SK-N-SH (cell line): Measurements from ENCODE around the gene ZMYND19. TPM values are rescaled to one million over a fixed set of nuclear protein-coding genes. Genes with fewer than 3 reads are reported as not detected.

Experiments
- CTCF ChIA-PET: fragments of 300-600, 350-600 bp; formaldehyde crosslinking; extraction: SDS; loops from one replicate; lab custom pipeline; 2021; lab: Yijun Ruan, JAX
- POLR2A ChIA-PET: fragments of 350-600 bp; sonication (Branson Sonifier 250); formaldehyde crosslinking; extraction: SDS; loops from one replicate; lab custom pipeline; 2020; ENCODE audit warnings: antibody characterized with exemption, inconsistent platforms; lab: Yijun Ruan, JAX
- DNase-seq: peaks from one replicate; pipeline ENCODE4 v3.0.0; 2012
- H2AFZ ChIP-seq: fragments of 200-600 bp; sonication (generic); 2 replicates; pipeline ENCODE4 v1.8.1; 2016; ENCODE audit warnings: antibody characterized with exemption, mild to moderate bottlenecking, low read depth
- H3F3A ChIP-seq: fragments of 200-600 bp; sonication (generic); replicated peaks from 2 replicates; pipeline ENCODE3; 2016; ENCODE audit warnings: antibody characterized with exemption, mild to moderate bottlenecking; ENCODE audit not compliant: insufficient read depth
- H3K27ac ChIP-seq, 2 experiments: fragments of 200-500 bp in 1 of 2; fragments of 200-600 bp in 1 of 2; sonication (Bioruptor generic) in 1 of 2; sonication (generic), shearing (Covaris generic) in 1 of 2; 2 replicates each; pipeline versions ENCODE4 v1.5.1 to v1.6.1; 2014 to 2016; ENCODE audit warnings: low read depth in 2 of 2, inconsistent platforms in 1 of 2, low read length in 1 of 2, mild to moderate bottlenecking in 1 of 2, mixed read lengths in 1 of 2
- H3K27me3 ChIP-seq: fragments of 200-600 bp; sonication (generic), shearing (Covaris generic); 2 replicates; pipeline ENCODE4 v1.6.1; 2016; ENCODE audit warnings: mixed run types; ENCODE audit not compliant: insufficient read depth
- H3K36me3 ChIP-seq, 2 experiments: fragments of 200-500 bp in 1 of 2; fragments of 200-600 bp in 1 of 2; sonication (Bioruptor generic) in 1 of 2; sonication (generic) in 1 of 2; replicated peaks in 1 of 2; 2 replicates each; pipeline versions ENCODE3 to v1.5.1; 2014 to 2016; ENCODE audit warnings: low read length in 1 of 2, mild to moderate bottlenecking in 1 of 2; ENCODE audit not compliant: insufficient read depth in 2 of 2, control insufficient read depth in 1 of 2
- H3K4me1 ChIP-seq, 2 experiments: fragments of 200-500 bp in 1 of 2; fragments of 200-600 bp in 1 of 2; sonication (Bioruptor generic) in 1 of 2; sonication (generic), shearing (Covaris generic) in 1 of 2; 2 replicates each; pipeline versions ENCODE4 v1.5.1 to v1.6.1; 2014 to 2016; ENCODE audit warnings: low read depth in 1 of 2, low read length in 1 of 2, mixed run types in 1 of 2; ENCODE audit not compliant: insufficient read depth in 2 of 2, control insufficient read depth in 1 of 2
- H3K4me2 ChIP-seq: fragments of 200-600 bp; sonication (generic), shearing (Covaris generic); 2 replicates; pipeline ENCODE4 v1.6.1; 2017; ENCODE audit warnings: mixed run types
- H3K4me3 ChIP-seq, 2 experiments: fragments of 200-500 bp in 1 of 2; fragments of 200-600 bp in 1 of 2; sonication (Bioruptor generic) in 1 of 2; sonication (generic), shearing (Covaris generic) in 1 of 2; 2 replicates each; pipeline versions ENCODE4 v1.5.1 to v1.8.1; 2014 to 2016; ENCODE audit warnings: low read depth in 2 of 2, inconsistent platforms in 1 of 2, low read length in 1 of 2, mild to moderate bottlenecking in 1 of 2, mixed read lengths in 1 of 2, moderate library complexity in 1 of 2
- H3K79me2 ChIP-seq: fragments of 200-600 bp; sonication (generic); 2 replicates; pipeline ENCODE4 v1.8.1; 2017; ENCODE audit warnings: mild to moderate bottlenecking; ENCODE audit not compliant: insufficient read depth
- H3K9ac ChIP-seq: fragments of 200-600 bp; sonication (generic); 2 replicates; pipeline ENCODE4 v1.6.1; 2017; ENCODE audit warnings: mixed run types
- H3K9me2 ChIP-seq: fragments of 200-600 bp; sonication (generic); 2 replicates; pipeline ENCODE4 v1.6.1; 2017; ENCODE audit warnings: mixed run types
- H3K9me3 ChIP-seq: fragments of 200-600 bp; sonication (generic); 2 replicates; pipeline ENCODE4 v1.6.1; 2017; ENCODE audit warnings: mixed run types, mild to moderate bottlenecking, moderate library complexity
- H4K20me1 ChIP-seq: fragments of 200-600 bp; sonication (generic); 2 replicates; pipeline ENCODE4 v1.6.1; 2017; ENCODE audit warnings: mild to moderate bottlenecking, mixed run types; ENCODE audit not compliant: insufficient read depth
- FOSL2 ChIP-seq: IDR thresholded peaks from 2 replicates; pipeline ENCODE4 v1.4.0; 2012; ENCODE audit warnings: low read depth, mild to moderate bottlenecking, moderate library complexity, borderline replicate concordance
- FOXJ3 ChIP-seq: sonication (generic); formaldehyde crosslinking; IDR thresholded peaks from 2 replicates; pipeline ENCODE4 v1.5.1; 2020; ENCODE audit warnings: mild to moderate bottlenecking, missing genetic modification reagents
- FOXM1 ChIP-seq: IDR thresholded peaks from 2 replicates; pipeline ENCODE4 v1.4.0; 2012; ENCODE audit warnings: low read depth, mild to moderate bottlenecking
- GABPA ChIP-seq: IDR thresholded peaks from 2 replicates; pipeline ENCODE4 v1.4.0; 2012; ENCODE audit warnings: low read depth, mild to moderate bottlenecking
- GATA2 ChIP-seq: sonication (generic); formaldehyde crosslinking; IDR thresholded peaks from 2 replicates; pipeline ENCODE4 v1.5.0; 2020; ENCODE audit warnings: mild to moderate bottlenecking, missing genetic modification reagents
- JUND ChIP-seq: IDR thresholded peaks from 2 replicates; pipeline ENCODE4 v1.4.0; 2012
- MXI1 ChIP-seq: IDR thresholded peaks from 2 replicates; pipeline ENCODE4 v1.6.1; 2012; ENCODE audit warnings: mild to moderate bottlenecking, low read depth, low read length, improper control_type of control experiment
- NFIC ChIP-seq: IDR thresholded peaks from 2 replicates; pipeline ENCODE4 v1.4.0; 2012; ENCODE audit warnings: borderline replicate concordance
- PBX3 ChIP-seq: IDR thresholded peaks from 2 replicates; pipeline ENCODE4; 2012
- RCOR1 ChIP-seq: fragments of 150-350 bp; IDR thresholded peaks from 2 replicates; pipeline ENCODE4 v1.6.1; 2017; ENCODE audit warnings: antibody characterized with exemption, low read length
- RFX5 ChIP-seq: IDR thresholded peaks from 2 replicates; pipeline ENCODE4 v1.6.1; 2012; ENCODE audit warnings: mild to moderate bottlenecking, improper control_type of control experiment, low read length
- SMC3 ChIP-seq: IDR thresholded peaks from 2 replicates; pipeline ENCODE4 v1.6.1; 2012; ENCODE audit warnings: low read depth, low read length, improper control_type of control experiment
- TAF1 ChIP-seq: IDR thresholded peaks from 2 replicates; pipeline ENCODE4 v1.6.1; 2012; ENCODE audit warnings: low read depth, mild to moderate bottlenecking, low read length, moderate library complexity, borderline replicate concordance
- TEAD4 ChIP-seq: IDR thresholded peaks from 2 replicates; pipeline ENCODE4 v1.4.0; 2012; ENCODE audit warnings: mild to moderate bottlenecking, borderline replicate concordance; ENCODE audit not compliant: insufficient read depth
- YY1 ChIP-seq: IDR thresholded peaks from 2 replicates; pipeline ENCODE4 v1.4.0; 2012; ENCODE audit warnings: low read depth, mild to moderate bottlenecking
- ZBTB33 ChIP-seq: IDR thresholded peaks from 2 replicates; pipeline ENCODE4 v1.4.0; 2012; ENCODE audit warnings: low read depth, borderline replicate concordance
- WGBS: methylation state at CpG from one replicate; pipeline ENCODE4 v1.1.6; 2017; ENCODE audit warnings: low lambda C conversion rate; 5-methylcytosine and 5-hydroxymethylcytosine counted together
- polyA plus RNA-seq, 3 experiments: library from polyadenylated mRNA; depleted of rRNA; stranded (reverse); fragments of >200 nt; gene quantifications; 2 replicates each; pipeline ENCODE4 v1.2.3, GENCODE V29; 2012
- TF ChIP-seq, protein P1 (sequence below): IDR thresholded peaks from 2 replicates; pipeline ENCODE4 v1.4.0; 2012; ENCODE audit warnings: low read depth
- TF ChIP-seq, protein P2 (sequence below): fragments of 150-350 bp; IDR thresholded peaks from 2 replicates; pipeline ENCODE4 v1.6.1; 2017; ENCODE audit warnings: antibody characterized with exemption, low read length, low read depth, borderline replicate concordance
- TF ChIP-seq, protein P3 (sequence below): fragments of 200-600 bp; sonication (generic); IDR thresholded peaks from 2 replicates; pipeline ENCODE4 v1.6.1; 2017; ENCODE audit warnings: antibody characterized with exemption, mild to moderate bottlenecking, moderate library complexity
- TF ChIP-seq, protein P4 (sequence below): IDR thresholded peaks from 2 replicates; pipeline ENCODE4 v1.4.0; 2012; ENCODE audit warnings: low read depth, borderline replicate concordance

The ZMYND19 gene
- polyA plus RNA-seq, 1 of the 3 experiments (the other 2 are of a cell fraction): 43.1 TPM

GRCh38 chr9:137604345-137605086, 14.2 kb upstream of the ZMYND19 start:
- no peaks in the 10 kb centered on the region for H3K9me3 ChIP-seq
- H3K36me3 ChIP-seq: no peaks in the 10 kb centered on the region
- no peak overlapping the region for H3K27ac ChIP-seq
- H3K4me1 ChIP-seq: peaks cover 0 to 17% of the 10 kb centered on the region in 2 experiments; a peak in 1 of 4 replicates
- H3K9me2 ChIP-seq: no peaks in the 10 kb centered on the region
- H3K4me2 ChIP-seq: peak overlapping the region; percentile 28; the same call in 1 of the 2 replicates
- TF ChIP-seq FOXM1: no peak
- TF ChIP-seq RFX5: no peak
- TF ChIP-seq, protein P1, sequence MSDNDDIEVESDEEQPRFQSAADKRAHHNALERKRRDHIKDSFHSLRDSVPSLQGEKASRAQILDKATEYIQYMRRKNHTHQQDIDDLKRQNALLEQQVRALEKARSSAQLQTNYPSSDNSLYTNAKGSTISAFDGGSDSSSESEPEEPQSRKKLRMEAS: no peak
- H3K9ac ChIP-seq: no peak overlapping the region
- peaks cover 28% of the 10 kb centered on the region; the same call in 1 of the 2 replicates for H3K79me2 ChIP-seq
- POLR2A ChIA-PET: interaction anchor here (1.0 kb wide), 1 partner anchor 13 kb away, joined by 3 read pairs; no protein-coding TSS in a partner anchor
- H3K4me3 ChIP-seq: peak overlapping the region in 1 of 2 experiments; percentile 41; a peak in 2 of 4 replicates
- no peak for DNase-seq
- H4K20me1 ChIP-seq: no peaks in the 10 kb centered on the region; the same call in 1 of the 2 replicates
- CTCF ChIA-PET: interaction anchor here (0.7 to 1.6 kb wide), 2 partner anchors 14 to 25 kb away, joined by 3 read pairs; partner anchors contain the start of gene ZMYND19
- H2AFZ ChIP-seq: no peak overlapping the region
- H3F3A ChIP-seq: peaks cover 12% of the 10 kb centered on the region
- WGBS: 18% methylated on average over 32 of the region's 49 CpGs
- no peaks in the 10 kb centered on the region for H3K27me3 ChIP-seq

- TF ChIP-seq JUND (no peak), GABPA (no peak), TEAD4 (no peak), FOSL2 (no peak), YY1 (no peak), NFIC (no peak), RCOR1 (no peak), GATA2 (CRISPR knock-in tag) (no peak), ZBTB33 (no peak), SMC3 (no peak), MXI1 (no peak), PBX3 (no peak), TAF1 (no peak), FOXJ3 (no peak)
- TF ChIP-seq, protein P2, sequence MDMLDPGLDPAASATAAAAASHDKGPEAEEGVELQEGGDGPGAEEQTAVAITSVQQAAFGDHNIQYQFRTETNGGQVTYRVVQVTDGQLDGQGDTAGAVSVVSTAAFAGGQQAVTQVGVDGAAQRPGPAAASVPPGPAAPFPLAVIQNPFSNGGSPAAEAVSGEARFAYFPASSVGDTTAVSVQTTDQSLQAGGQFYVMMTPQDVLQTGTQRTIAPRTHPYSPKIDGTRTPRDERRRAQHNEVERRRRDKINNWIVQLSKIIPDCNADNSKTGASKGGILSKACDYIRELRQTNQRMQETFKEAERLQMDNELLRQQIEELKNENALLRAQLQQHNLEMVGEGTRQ: no peak
- TF ChIP-seq, protein P3, sequence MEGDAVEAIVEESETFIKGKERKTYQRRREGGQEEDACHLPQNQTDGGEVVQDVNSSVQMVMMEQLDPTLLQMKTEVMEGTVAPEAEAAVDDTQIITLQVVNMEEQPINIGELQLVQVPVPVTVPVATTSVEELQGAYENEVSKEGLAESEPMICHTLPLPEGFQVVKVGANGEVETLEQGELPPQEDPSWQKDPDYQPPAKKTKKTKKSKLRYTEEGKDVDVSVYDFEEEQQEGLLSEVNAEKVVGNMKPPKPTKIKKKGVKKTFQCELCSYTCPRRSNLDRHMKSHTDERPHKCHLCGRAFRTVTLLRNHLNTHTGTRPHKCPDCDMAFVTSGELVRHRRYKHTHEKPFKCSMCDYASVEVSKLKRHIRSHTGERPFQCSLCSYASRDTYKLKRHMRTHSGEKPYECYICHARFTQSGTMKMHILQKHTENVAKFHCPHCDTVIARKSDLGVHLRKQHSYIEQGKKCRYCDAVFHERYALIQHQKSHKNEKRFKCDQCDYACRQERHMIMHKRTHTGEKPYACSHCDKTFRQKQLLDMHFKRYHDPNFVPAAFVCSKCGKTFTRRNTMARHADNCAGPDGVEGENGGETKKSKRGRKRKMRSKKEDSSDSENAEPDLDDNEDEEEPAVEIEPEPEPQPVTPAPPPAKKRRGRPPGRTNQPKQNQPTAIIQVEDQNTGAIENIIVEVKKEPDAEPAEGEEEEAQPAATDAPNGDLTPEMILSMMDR: no peak
- TF ChIP-seq, protein P4, sequence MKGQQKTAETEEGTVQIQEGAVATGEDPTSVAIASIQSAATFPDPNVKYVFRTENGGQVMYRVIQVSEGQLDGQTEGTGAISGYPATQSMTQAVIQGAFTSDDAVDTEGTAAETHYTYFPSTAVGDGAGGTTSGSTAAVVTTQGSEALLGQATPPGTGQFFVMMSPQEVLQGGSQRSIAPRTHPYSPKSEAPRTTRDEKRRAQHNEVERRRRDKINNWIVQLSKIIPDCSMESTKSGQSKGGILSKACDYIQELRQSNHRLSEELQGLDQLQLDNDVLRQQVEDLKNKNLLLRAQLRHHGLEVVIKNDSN: no peak
- 60% methylated on average over 12 of the region's 13 CpGs for WGBS
Measured at GRCh38 chr9:137603879-137604278, 13.6 kb upstream of the ZMYND19 start.

More at GRCh38 chr9:137603879-137604278, 13.6 kb upstream of the ZMYND19 start:
- Histone ChIP-seq H3K79me2 (peaks cover 22% of the 10 kb centered on the region; the same call in 1 of the 2 replicates), H2AFZ (no peak overlapping the region), H3K4me1 (peaks cover 0 to 17% of the 10 kb centered on the region in 2 experiments; a peak in 1 of 4 replicates), H3K9ac (no peak overlapping the region), H3K27me3 (no peaks in the 10 kb centered on the region), H4K20me1 (no peaks in the 10 kb centered on the region; the same call in 1 of the 2 replicates), H3K36me3 (no peaks in the 10 kb centered on the region), H3K9me2 (no peaks in the 10 kb centered on the region), H3F3A (peaks cover 12% of the 10 kb centered on the region), H3K9me3 (no peaks in the 10 kb centered on the region), H3K4me3 (no peak overlapping the region), H3K27ac (no peak overlapping the region), H3K4me2 (no peak overlapping the region)
- ChIA-PET CTCF (interaction anchor here (1.7 kb wide), 1 partner anchor 25 kb away, joined by 9 read pairs; no protein-coding TSS in a partner anchor), POLR2A (no interaction called here)
- DNase-seq: no peak
